GOT3 (cell line): ENCODE results near the gene PEX26.
A peak's percentile ranks its signal among the peaks of the same experiment; 100 is the strongest.
"Not testable (repeated sequence)": the region's sequence is repeated elsewhere in the genome, so short reads cannot be mapped to it uniquely, and the experiment has no call there.

ENCODE experiments used
- DNase-seq: peaks from one replicate; lab custom pipeline; 2025; ENCODE audit warnings: mixed read lengths; lab: John Stamatoyannopoulos, UW

The PEX26 gene

GRCh38 chr22:18071307-18071967 lies 6.4 kb upstream of the PEX26 start:
- DNase-seq, result not testable (repeated sequence)

GRCh38 chr22:18071968-18072310 lies 5.9 kb upstream of the PEX26 start:
- DNase-seq, result no peak

GRCh38 chr22:18073467-18073866 lies 4.3 kb upstream of the PEX26 start:
- DNase-seq, result no peak

DNA sequence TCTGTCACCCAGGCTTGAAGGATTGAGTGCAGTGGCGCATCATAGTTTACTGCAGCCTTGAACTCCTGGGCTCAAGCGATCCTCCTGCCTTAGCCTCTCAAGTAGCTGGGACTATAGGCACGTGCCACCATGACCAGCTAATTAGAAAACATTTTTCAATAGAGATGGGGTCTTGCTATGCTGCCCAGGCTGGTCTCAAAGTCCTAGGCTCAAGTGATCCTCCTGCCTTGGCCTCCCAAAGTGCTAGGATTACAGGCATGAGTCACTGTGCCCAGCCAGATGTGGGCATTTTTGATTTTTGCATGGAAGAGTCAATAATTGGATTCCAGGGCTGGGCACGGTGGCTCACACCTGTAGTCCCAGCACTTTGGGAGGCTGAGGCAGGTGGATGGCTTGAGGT lies 3.9 kb upstream of the PEX26 start:
- not testable (repeated sequence) for DNase-seq

DNA sequence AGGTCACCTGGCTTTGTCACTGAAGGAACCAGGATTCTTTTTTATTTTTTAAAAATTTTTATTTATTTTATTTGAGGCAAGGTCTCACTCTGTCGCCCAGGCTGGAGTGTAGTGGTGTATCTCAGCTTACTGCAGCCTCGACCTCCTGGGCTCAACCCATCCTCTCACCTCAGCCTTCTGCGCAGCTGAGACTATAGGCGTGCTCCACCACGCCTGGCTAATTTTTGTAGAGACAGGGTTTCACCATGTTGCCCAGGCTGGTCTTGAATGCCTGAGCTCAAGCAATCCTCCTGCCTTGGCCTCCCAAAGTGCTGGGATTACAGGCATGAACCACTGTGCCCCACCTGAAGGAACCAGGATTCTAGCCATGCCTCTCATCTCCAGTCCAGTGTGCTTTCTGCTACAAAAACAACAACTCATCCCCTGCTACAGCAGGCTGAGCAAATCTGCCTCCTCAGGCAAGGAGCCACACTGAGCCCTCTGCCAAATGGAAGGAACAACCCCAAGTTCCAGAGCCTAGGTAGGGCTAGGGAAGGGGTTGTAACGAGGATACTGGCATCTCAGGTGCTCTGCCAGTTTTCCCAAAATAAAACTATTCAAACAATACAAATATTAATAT lies 2.6 kb upstream of the PEX26 start:
- no peak for DNase-seq

DNA sequence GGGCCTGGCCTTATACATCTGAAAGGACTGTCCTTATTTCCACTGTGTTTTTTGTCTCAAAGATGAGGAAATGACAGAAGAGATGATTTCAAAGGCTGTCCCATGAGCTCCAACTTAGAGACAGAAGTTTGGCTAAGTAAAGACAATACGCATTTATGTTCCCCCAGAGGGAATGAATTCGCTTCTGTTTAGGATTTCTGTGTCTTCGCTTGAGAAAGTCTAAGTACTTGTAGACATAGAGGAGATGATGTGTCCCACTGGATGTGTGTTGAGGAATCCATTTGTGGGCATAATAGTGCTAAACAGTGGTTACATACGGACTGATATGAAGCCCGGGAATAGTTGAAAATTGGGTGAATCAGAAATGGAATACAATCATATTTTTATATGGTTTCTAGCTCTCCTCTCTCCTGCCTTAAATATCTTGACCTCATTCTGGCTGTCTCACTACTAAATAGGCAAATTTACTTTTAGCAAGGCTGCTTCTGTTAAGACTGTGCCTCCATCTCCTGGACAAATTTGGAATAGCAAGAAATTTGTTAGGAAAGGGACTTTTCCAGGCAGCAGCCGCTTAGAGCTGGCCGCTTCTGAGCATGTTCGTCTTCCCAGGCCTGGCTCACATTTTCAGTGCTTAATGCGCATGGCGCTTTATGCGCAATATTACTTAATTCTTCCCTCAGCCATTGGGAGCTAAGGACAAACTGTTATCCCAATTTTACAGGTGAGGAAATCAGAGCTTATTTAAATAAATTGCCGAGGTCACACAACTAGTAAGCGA lies 1.9 kb upstream of the PEX26 start:
- DNase-seq, result peak; percentile 32

DNA sequence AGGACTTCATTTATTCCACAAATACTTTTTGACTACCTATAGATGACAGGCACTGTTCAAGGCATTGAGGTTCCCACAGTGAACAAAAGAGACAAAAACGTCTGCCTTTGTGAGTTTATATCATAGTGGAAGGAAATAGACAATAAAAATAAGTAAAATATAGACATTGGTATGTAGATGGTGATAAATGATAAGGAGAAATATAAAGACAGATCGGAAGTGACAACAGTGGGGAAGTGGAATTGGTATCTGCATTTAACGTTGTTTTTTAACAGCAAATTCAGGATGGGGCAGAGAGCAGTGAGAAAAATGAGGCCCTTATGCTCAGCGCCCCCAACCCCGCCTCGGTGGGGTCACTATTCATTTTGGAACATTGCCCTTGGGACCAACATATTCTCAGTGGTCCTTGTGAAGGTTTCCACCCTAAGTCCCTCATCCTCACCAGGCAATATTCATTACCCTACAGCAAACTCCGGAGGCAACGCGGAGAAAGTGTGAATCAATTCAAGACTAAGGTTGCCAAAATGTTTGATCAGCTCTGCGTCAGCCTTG lies 627 bp upstream of the PEX26 start:
- DNase-seq, result no peak

GRCh38 chr22:18078329-18079041 lies 695 bp downstream of the PEX26 start:
- no peak for DNase-seq

- no peak for DNase-seq
Measured at GRCh38 chr22:18079706-18080233, 2.0 kb downstream of the PEX26 start.

- no peak for DNase-seq
Measured at GRCh38 chr22:18081416-18081815, 3.6 kb downstream of the PEX26 start.

DNA sequence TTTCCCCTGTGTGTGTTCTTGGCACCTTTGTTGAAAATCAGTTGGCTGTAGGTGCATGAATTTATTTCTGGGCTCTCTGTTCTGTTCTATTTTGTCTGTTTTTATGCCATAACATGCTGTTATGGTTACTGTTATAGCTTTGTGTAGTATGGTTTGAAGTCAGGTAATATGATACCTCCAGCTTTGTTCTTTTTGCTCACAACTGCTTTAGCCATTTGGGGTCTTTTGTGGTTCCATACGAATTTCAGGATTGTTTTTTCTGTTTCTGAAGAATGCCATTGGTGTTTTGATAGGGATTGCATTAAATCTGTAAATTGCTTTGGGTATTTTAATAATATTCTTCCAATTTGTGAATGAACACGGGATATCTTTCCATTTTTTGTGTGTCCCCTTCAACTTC lies 4.7 kb downstream of the PEX26 start:
- no peak for DNase-seq

DNA sequence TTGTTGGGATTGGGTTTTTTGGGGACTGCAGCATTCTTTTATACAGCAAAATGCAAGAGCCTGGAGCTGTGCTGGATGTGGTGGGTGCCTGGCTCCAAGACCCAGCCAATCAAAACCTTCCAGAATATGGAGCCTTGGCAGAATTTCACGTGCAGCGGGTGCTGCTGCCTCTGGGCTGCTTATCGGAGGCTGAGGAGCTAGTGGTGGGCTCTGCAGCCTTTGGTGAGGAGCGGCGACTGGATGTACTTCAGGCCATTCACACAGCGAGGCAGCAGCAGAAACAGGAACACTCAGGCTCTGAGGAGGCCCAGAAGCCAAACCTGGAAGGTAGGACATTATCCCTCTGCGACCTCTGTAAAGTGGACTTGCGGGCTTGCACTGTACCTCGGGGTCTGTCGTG lies 5.6 kb downstream of the PEX26 start:
- DNase-seq, result no peak

- DNase-seq, result no peak
Measured at GRCh38 chr22:18085188-18085587, 7.4 kb downstream of the PEX26 start.

DNA sequence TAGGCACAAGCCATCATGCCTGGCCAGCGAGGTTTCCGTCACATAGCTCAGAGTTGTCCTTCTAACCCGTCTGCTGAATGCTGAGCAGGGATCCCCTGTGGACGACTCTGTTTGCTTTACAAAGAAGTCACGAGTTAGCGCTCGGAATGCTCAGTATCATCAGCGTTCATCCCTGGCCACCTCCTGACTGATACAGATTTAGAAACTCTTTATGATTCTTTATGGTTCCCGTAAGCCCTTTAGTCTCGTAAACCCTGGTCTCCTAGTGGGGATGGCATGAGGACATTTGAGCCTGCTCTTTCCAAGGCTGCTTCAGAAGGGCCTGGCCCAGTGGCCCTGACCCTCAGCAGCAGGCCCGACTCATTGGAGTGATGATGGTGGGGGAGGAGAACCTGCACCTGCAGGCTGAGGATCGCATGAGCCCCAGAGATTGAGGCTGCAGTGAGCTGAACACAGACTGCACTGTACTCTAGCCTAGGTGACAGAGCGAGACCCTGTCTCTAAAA lies 9.6 kb downstream of the PEX26 start:
- no peak for DNase-seq

DNA sequence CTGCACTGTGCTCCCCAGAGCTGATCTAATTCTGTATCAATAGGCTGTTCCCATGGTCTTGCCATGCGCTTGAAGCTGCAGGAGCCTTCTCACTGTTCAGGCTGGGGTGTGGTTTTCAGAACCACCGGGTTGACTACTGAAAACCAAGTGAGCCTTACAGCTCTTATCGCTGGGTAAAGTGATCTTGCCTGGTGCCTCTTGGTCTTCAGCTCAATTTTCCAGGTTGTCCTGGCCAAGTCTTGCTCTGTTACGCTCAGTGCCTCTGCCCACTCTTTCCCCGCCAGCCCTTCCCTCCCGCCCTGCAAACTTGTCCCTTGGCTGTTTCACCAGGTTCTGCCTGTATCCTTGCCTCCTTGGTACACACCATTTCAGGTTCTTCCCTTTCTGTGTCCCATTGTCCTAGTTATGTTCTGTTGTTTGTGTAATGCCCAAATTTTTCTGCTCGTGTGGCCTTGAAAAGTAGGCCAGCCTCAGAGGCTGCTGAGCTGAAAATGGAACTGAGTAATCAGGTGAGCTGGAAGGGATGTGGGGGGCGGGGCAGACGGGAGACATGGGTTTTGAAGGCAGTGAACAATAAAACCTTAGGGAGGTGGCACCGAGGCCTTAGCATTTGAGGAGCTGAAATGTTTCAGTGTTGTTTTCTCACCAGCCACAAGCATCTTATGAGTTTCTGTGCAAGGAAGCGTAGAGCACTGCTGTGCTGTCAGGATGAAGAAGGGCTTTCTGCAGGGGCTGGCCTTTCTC lies 11.2 kb downstream of the PEX26 start:
- no peak for DNase-seq

- DNase-seq, result no peak
Measured at GRCh38 chr22:18090286-18090685, 12.5 kb downstream of the PEX26 start.

DNA sequence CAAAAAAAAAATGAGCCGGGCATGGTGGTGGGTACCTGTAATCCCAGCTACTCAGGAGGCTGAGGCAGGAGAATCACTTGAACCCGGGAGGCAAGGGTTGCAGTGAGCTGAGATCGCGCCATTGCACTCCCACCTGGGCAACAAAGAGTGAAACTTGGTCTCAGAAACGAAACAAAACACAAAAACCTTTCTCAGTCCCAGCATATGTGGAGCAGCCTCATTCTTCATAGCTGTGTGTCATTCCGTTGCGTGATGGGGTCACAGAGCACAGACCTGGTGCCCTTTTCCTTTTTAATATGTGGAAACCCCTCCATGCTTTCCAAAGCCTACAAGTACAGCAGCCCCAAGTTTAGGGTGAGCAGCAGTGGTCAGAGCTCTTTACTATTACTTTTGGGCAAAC lies 13.7 kb downstream of the PEX26 start:
- no peak for DNase-seq

GRCh38 chr22:18091916-18092526 lies 14.2 kb downstream of the PEX26 start:
- DNase-seq, result peak; percentile 44

DNA sequence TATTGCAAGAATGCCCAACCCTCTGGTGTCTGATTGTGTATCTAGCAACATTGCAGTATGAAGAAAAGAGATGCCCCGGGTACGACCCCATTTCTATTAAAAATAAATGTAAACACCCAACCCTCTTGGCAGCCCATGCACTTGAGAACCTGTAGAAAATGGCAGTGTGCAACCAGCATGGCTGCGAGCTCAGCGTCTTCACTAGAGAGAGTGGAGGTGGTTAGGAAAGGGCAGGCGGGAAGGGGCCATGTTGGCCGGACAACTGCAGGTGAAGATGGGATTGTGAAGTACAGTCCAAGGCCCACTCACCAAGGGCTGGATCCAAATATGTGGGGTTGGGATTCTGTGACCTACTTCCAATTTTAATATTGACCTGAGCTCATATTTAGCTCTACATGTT lies 15.9 kb downstream of the PEX26 start:
- DNase-seq, result no peak

DNA sequence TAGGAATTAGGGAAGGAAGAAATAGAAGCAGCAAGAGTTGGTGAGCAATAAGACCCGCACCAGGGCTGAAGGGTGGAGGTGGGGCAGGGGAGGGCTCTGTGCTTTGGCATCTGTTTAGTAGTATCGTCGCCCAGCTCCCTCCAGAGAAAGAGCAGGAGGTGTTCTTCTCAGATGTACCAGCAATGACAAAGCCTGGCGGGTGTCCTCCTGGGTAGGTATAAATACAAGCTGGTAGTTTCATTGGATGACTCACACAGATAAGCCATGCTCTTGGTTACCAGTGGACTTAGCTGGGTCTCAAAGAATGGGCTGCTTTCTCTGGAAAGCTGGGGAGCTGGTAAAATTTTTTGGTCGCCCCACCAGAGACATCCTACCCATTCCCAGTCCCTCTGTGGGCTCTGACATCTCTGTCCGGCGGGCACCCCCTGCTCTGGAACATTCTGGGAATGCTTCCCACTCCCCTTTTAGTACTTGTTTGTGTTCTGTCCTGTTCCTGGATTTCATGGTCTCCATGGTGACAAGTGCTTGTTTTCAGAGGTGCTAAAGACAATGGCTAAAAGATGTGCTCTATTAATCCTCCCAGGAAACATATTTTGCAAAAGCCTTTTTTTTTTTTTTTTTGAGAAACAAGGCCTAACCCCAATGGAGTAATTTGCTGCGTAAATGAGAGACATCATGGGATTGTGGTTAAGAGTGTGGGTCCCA lies 17.5 kb downstream of the PEX26 start:
- no peak for DNase-seq
